ENCODE measurements around the gene CHST13.

- TF ChIP-seq, protein P1, sequence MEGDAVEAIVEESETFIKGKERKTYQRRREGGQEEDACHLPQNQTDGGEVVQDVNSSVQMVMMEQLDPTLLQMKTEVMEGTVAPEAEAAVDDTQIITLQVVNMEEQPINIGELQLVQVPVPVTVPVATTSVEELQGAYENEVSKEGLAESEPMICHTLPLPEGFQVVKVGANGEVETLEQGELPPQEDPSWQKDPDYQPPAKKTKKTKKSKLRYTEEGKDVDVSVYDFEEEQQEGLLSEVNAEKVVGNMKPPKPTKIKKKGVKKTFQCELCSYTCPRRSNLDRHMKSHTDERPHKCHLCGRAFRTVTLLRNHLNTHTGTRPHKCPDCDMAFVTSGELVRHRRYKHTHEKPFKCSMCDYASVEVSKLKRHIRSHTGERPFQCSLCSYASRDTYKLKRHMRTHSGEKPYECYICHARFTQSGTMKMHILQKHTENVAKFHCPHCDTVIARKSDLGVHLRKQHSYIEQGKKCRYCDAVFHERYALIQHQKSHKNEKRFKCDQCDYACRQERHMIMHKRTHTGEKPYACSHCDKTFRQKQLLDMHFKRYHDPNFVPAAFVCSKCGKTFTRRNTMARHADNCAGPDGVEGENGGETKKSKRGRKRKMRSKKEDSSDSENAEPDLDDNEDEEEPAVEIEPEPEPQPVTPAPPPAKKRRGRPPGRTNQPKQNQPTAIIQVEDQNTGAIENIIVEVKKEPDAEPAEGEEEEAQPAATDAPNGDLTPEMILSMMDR (conservative IDR thresholded peaks at IDR 0.05), result no peak
- TF ChIP-seq EZH2 (IDR thresholded peaks at IDR 0.05; ENCODE audit: low read depth), result no peak
Observed at GRCh38 chr3:126476166-126477060, 47.5 kb upstream of the CHST13 start.

All from PC-9 (cell line).